Muscle of leg (tissue), 11 donors: ENCODE results near the gene SLC25A38. TPM values are rescaled to one million over a fixed set of nuclear protein-coding genes. Genes with fewer than 3 reads are reported as not detected.
A peak's percentile ranks its signal among the peaks of the same experiment; 100 is the strongest.
"Not testable (repeated sequence)": the region's sequence is repeated elsewhere in the genome, so short reads cannot be mapped to it uniquely, and the experiment has no call there.

ENCODE experiments used
- DNase-seq: peaks from one replicate; pipeline ENCODE4 v3.0.0; 2013
- H3K27ac ChIP-seq: one replicate; pipeline ENCODE4 v1.5.1; 2013; ENCODE audit warnings: mild to moderate bottlenecking, low read length, control low read depth
- H3K27me3 ChIP-seq: one replicate; pipeline ENCODE4 v1.6.1; 2013; ENCODE audit warnings: low read length; ENCODE audit not compliant: control insufficient read depth, insufficient read depth
- H3K36me3 ChIP-seq: one replicate; pipeline ENCODE4 v1.6.1; 2013; ENCODE audit warnings: low read length; ENCODE audit not compliant: control insufficient read depth, insufficient read depth
- H3K4me1 ChIP-seq: one replicate; pipeline ENCODE4 v1.6.1; 2013; ENCODE audit warnings: low read length; ENCODE audit not compliant: control insufficient read depth, insufficient read depth
- H3K4me3 ChIP-seq: one replicate; pipeline ENCODE4 v1.5.1; 2013; ENCODE audit warnings: low read length, control low read depth
- H3K9me3 ChIP-seq: replicated peaks from 2 replicates; pipeline ENCODE4 v1.6.1; 2013; ENCODE audit warnings: low read depth, low read length; ENCODE audit not compliant: control insufficient read depth
- WGBS: methylation state at CpG from one replicate; pipeline ENCODE4 v1.1.5; 2013; ENCODE audit warnings: missing lambda C conversion rate; ENCODE audit not compliant: insufficient coverage; 5-methylcytosine and 5-hydroxymethylcytosine counted together
- polyA plus RNA-seq, 8 donors: library from polyadenylated mRNA; unstranded; fragments of 120-200 nt; gene quantifications; one replicate each; pipeline versions ENCODE4 v1.2.1 to v1.2.3, GENCODE V29; 2013; ENCODE audit warnings: inconsistent platforms in 1 of 8, low replicate concordance in 1 of 8; ENCODE audit not compliant: insufficient read length in 8 of 8, insufficient read depth in 1 of 8
- total RNA-seq: library from RNA; stranded (reverse); fragments of 120-200 nt; gene quantifications from one replicate; pipeline ENCODE4 v1.2.4, GENCODE V29; 2013

The SLC25A38 gene
- total and polyA plus RNA-seq, 9 donors: 12.6 to 19.4 (median 16.2) TPM

DNA sequence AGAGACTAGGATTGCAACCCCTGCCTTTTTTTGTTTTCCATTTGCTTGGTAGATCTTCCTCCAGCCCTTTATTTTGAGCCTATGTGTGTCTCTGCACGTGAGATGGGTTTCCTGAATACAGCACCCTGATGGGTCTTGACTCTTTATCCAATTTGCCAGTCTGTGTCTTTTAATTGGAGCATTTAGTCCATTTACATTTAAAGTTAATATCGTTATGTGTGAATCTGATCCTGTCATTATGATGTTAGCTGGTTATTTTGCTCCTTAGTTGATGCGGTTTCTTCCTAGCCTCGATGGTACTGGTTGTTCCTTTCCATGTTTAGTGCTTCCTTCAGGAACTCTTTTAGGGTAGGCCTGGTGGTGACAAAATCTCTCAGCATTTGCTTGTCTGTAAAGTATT is 12.7 kb upstream of the SLC25A38 start:
- H3K9me3 ChIP-seq, H3K4me3 ChIP-seq, H3K27ac ChIP-seq, H3K36me3 ChIP-seq, H3K27me3 ChIP-seq, DNase-seq, H3K4me1 ChIP-seq: not testable (repeated sequence)
- no CpG with 5 or more reads among the region's 4 CpGs for WGBS

- no peak overlapping the region for H3K4me3 ChIP-seq
- no peaks in the 10 kb centered on the region for H3K9me3 ChIP-seq
- no peaks in the 10 kb centered on the region for H3K36me3 ChIP-seq
- H3K27me3 ChIP-seq: no peaks in the 10 kb centered on the region
- no peak for DNase-seq
- no peaks in the 10 kb centered on the region for H3K4me1 ChIP-seq
- no peak overlapping the region for H3K27ac ChIP-seq
Observed at GRCh38 chr3:39372833-39373232, 10.3 kb upstream of the SLC25A38 start.

DNA sequence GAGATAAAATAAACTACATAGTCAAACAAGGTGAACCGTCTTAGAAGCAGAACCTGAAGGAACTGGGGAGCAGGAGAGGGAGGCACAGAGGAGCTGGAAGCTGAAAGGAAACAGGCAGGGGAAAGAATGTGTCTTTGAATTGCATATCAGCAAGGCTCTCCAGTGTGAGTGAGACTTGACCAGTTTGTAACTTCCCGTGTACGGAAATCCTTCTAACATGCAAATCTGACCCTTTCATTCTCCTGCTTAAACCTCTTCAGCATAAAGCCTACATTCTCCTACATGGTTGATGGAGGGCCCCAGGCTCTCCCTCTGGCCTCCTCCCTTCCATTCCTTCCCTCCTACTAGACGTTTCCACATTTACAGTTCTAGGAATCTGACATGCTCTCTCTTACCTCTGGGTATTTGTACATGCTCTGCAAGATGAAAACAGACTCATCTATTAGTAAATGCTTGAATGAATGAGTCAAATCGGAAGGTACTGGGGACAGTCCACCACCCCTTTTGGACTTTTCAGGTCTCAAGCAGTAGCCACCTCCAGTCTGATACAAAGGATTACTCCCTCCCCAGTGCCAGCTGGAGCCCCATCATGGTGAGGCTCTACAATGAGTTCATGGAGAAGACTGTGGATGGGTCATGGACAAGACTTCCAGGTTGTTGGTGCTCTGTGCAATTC is 6.1 kb upstream of the SLC25A38 start:
- Histone ChIP-seq H3K27ac (no peak overlapping the region), H3K9me3 (no peaks in the 10 kb centered on the region), H3K36me3 (no peaks in the 10 kb centered on the region), H3K4me1 (no peaks in the 10 kb centered on the region), H3K27me3 (no peaks in the 10 kb centered on the region), H3K4me3 (no peak overlapping the region)
- 75% methylated on average over 2 of the region's 5 CpGs for WGBS
- DNase-seq: no peak

DNA sequence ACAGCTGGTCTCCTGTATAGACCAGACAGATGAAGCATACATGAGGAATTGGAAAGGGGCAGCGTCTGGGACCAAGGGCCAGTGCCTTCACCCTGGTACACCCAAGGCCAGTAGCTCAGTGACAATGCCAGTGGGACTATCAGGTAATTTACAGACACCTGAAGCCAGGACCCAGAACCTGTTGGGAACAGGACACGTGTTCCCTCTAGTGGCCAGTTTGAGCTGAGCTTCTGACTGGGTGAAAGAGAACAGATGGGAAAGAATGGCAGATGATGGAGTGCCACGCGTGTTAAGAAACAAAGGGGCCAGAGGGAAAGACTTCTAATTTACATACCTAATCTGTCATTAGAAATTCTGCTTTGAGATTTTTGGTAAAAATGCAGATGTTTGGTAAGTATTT is 5.1 kb upstream of the SLC25A38 start:
- Histone ChIP-seq H3K4me3 (no peak overlapping the region), H3K9me3 (no peaks in the 10 kb centered on the region), H3K36me3 (no peaks in the 10 kb centered on the region), H3K27me3 (no peaks in the 10 kb centered on the region), H3K27ac (no peak overlapping the region), H3K4me1 (peaks cover 2% of the 10 kb centered on the region)
- no peak for DNase-seq
- 0% methylated on average over 1 of the region's 4 CpGs for WGBS

DNA sequence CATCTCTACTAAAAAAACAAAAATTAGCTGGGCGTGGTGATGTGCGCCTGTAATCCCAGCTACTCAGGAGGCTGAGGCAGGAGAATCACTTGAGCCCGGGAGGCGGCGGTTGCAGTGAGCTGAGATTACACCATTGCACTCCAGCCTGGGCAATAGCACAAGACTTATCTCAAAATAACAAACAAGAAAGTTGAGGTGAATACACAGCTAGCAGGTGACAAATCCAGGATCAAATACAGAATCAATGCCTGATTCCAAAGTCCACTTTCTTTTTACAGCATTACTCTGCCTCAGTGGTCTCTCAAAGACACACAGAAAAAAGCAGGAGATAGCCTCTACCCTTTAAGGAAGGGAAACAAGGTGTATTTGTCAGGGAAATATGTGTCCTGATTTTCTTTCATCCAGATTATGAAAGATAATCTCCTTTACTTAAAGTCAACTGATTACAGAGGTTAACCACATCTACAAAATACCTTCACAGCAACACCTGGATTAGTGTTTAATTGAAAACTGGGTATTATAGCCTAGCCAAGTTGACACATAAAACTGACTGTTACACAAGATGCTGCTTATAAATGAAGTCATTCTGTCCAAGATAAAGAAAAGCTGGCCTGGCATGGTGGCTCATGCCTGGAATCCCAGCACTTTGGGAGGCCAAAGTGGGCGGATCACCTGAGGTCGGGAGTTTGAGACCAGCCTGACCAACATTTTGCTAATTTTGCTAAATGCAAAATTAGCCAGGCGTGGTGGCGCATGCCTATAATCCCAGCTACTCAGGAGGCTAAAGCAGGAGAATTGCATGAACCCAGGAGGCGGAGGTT is 4.0 kb upstream of the SLC25A38 start:
- DNase-seq: no peak
- no peaks in the 10 kb centered on the region for H3K9me3 ChIP-seq
- H3K36me3 ChIP-seq: no peaks in the 10 kb centered on the region
- WGBS: 96% methylated on average over 5 of the region's 10 CpGs
- no peaks in the 10 kb centered on the region for H3K27me3 ChIP-seq
- no peak overlapping the region for H3K27ac ChIP-seq
- no peak overlapping the region for H3K4me3 ChIP-seq
- H3K4me1 ChIP-seq: peaks cover 3% of the 10 kb centered on the region

DNA sequence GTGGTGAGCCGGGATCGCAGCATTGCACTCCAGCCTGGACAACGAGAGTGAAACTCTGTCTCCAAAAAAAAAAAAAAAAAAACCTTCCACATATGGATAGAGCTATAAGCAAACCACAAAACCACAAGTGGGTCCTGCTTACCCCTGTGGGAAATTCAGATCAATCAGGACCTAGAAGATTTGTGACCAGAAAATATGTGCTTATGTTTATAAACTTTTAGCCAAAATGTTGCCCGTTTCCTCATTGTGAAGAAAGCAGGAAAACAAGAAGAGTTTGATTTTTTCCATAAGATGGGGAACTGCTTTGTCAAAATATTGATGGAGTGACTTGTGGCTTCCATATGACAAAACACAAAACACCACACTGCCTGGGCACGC is 3.4 kb upstream of the SLC25A38 start:
- Histone ChIP-seq H3K36me3 (no peaks in the 10 kb centered on the region), H3K27me3 (no peaks in the 10 kb centered on the region), H3K9me3 (no peaks in the 10 kb centered on the region), H3K4me3 (no peak overlapping the region), H3K27ac (no peak overlapping the region), H3K4me1 (peaks cover 3% of the 10 kb centered on the region)
- WGBS: 60% methylated on average over 1 of the region's 5 CpGs
- no peak for DNase-seq

- no CpG with 5 or more reads among the region's 3 CpGs for WGBS
- H3K27ac ChIP-seq: no peak overlapping the region
- no peak overlapping the region for H3K4me3 ChIP-seq
- no peaks in the 10 kb centered on the region for H3K27me3 ChIP-seq
- no peaks in the 10 kb centered on the region for H3K9me3 ChIP-seq
- DNase-seq: no peak
- peaks cover 6% of the 10 kb centered on the region for H3K4me1 ChIP-seq
- no peaks in the 10 kb centered on the region for H3K36me3 ChIP-seq
Observed at GRCh38 chr3:39381432-39381831, 1.7 kb upstream of the SLC25A38 start.

DNA sequence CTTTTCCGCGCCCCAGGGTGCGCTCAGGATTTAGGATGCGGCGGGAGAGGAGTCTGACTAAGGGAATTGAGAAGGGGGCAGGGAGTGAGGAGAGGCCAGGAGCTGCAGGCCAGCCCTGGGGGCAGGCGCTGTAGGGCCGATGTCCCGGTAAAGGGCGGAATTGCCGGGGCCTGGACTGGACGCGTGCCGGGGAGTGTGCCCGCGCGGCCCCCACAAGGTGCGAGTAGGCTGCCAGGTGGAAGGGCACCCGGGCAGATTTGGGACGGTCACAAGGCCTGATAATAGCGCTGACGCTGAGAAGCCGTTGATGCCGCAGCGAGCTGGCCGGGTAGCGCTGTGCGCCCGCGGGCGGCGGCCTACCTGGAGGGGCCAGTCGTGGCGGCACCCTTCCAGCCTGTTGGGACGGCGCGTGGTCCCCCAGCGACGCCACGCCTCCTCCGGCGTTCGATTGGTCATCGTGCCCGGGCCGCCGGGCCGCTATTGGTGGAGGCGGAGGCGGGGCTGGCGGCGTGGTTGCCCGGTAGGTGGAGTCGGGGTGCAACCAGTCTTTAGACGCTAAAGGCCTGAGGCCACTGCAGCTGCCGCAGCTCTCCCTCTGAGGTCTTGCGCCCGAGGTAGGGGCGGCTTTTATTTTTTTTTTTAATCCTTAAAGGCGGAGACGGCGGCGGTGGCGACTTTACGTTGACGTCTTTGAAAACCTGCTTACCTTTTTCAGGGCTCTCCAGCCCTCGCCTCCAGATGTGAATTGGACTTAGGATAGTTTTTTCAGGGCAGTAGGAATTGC is 903 bp downstream of the SLC25A38 start:
- H3K4me3 ChIP-seq: peak overlapping the region; percentile 91
- H3K27me3 ChIP-seq: no peaks in the 10 kb centered on the region
- H3K9me3 ChIP-seq: no peaks in the 10 kb centered on the region
- H3K36me3 ChIP-seq: no peaks in the 10 kb centered on the region
- peak overlapping the region; percentile 89 for H3K27ac ChIP-seq
- H3K4me1 ChIP-seq: peaks cover 6% of the 10 kb centered on the region
- peak; percentile 97 for DNase-seq
- WGBS: under 1% methylated on average over 55 of the region's 66 CpGs

- 71% methylated on average over 6 of the region's 14 CpGs for WGBS
- no peaks in the 10 kb centered on the region for H3K27me3 ChIP-seq
- no peak overlapping the region for H3K27ac ChIP-seq
- H3K36me3 ChIP-seq: no peaks in the 10 kb centered on the region
- H3K9me3 ChIP-seq: no peaks in the 10 kb centered on the region
- no peak for DNase-seq
- H3K4me1 ChIP-seq: peaks cover 6% of the 10 kb centered on the region
- peak overlapping the region; percentile 28 for H3K4me3 ChIP-seq
Observed at GRCh38 chr3:39384665-39385000, 1.5 kb downstream of the SLC25A38 start.

- H3K4me1 ChIP-seq: peaks cover 6% of the 10 kb centered on the region
- DNase-seq: no peak
- no peak overlapping the region for H3K4me3 ChIP-seq
- H3K9me3 ChIP-seq: no peaks in the 10 kb centered on the region
- H3K27me3 ChIP-seq: no peaks in the 10 kb centered on the region
- no peak overlapping the region for H3K27ac ChIP-seq
- peaks cover under 1% of the 10 kb centered on the region for H3K36me3 ChIP-seq
- 73% methylated on average over 8 of the region's 9 CpGs for whole genome bisulfite sequencing
Observed at GRCh38 chr3:39385456-39386090, 2.4 kb downstream of the SLC25A38 start.
